Activated naive CD8-positive, alpha-beta T cell (primary cell): ENCODE data around the gene RAB6B.

Experiments
- H3K27ac Mint-ChIP-seq: one replicate; pipeline ENCODE4 v1.8.0; 2021; ENCODE audit warnings: mixed read lengths
- H3K27me3 Mint-ChIP-seq: one replicate; pipeline ENCODE4 v1.8.0; 2021; ENCODE audit warnings: mixed read lengths
- H3K36me3 Mint-ChIP-seq: one replicate; pipeline ENCODE4 v1.8.0; 2021; ENCODE audit warnings: mixed read lengths
- H3K4me1 Mint-ChIP-seq: one replicate; pipeline ENCODE4 v1.8.0; 2021; ENCODE audit warnings: low read depth, mixed read lengths
- H3K4me3 Mint-ChIP-seq: one replicate; pipeline ENCODE4 v1.8.0; 2021; ENCODE audit warnings: mild to moderate bottlenecking, mixed read lengths
- H3K9me3 Mint-ChIP-seq: one replicate; pipeline ENCODE4 v1.8.0; 2021; ENCODE audit warnings: low read depth, mixed read lengths

Gene RAB6B

GRCh38 chr3:133853063-133853924 lies 42.4 kb downstream of the RAB6B start:
- H3K27ac Mint-ChIP-seq, result no peak overlapping the region
- H3K9me3 Mint-ChIP-seq, result no peaks in the 10 kb centered on the region
- no peak overlapping the region for H3K4me3 Mint-ChIP-seq
- no peaks in the 10 kb centered on the region for H3K36me3 Mint-ChIP-seq
- H3K4me1 Mint-ChIP-seq, result peaks cover 3% of the 10 kb centered on the region
- no peaks in the 10 kb centered on the region for H3K27me3 Mint-ChIP-seq

DNA sequence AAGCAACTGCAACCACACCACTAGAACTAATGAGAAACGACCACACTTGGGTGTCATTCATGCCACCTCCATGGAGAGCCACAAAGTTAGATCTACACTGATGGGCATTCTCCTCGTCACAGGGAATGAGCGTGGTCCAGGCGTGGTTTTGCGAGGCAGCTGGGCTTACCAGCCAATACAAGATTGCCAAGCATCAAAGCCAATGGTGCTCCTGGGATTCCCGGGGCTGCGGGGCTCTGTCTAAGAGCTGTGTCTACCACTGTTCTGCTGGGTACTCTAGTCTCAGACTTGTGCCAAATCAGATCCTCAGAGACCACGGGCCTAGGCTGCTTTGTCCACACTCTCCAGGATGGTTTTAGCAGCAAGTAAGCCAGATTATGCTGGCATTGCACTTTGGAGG lies 43.8 kb downstream of the RAB6B start:
- H3K27me3 Mint-ChIP-seq, result no peaks in the 10 kb centered on the region
- no peak overlapping the region for H3K4me3 Mint-ChIP-seq
- H3K4me1 Mint-ChIP-seq, result no peaks in the 10 kb centered on the region
- no peaks in the 10 kb centered on the region for H3K9me3 Mint-ChIP-seq
- no peak overlapping the region for H3K27ac Mint-ChIP-seq
- H3K36me3 Mint-ChIP-seq, result no peaks in the 10 kb centered on the region

DNA sequence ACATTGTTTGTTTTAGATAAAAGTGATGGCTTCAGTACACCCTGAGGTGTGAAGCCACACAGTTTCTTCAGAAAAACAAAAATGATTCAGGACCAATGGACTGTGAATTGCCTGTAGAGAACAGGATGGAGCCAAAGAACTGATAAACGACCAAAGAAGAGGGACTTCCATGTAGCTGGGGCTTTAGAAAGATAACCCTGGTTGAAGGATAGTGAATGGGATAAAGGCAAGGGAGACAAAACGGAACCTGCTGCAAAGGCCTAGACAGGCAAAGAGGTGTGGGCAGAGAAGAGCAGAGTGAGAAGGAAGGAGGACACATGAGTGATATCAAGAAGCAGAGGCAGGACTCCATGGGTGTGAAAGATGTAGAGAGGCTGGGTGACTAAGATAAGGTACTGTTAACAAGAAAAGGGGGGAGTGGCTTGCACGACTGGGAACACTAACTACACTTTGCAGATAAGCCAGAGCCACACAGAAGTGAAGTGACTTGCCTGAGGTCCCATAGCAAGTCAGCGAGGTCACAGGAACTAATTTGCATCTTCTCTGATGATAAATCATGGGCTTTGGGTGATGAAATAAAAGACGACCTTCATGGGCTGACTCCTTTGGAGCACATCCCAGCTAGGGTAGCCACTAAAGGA lies 44.3 kb downstream of the RAB6B start:
- Mint-ChIP-seq H3K9me3 (no peaks in the 10 kb centered on the region), H3K27me3 (no peaks in the 10 kb centered on the region), H3K27ac (no peak overlapping the region), H3K4me3 (no peak overlapping the region), H3K36me3 (no peaks in the 10 kb centered on the region), H3K4me1 (no peaks in the 10 kb centered on the region)

DNA sequence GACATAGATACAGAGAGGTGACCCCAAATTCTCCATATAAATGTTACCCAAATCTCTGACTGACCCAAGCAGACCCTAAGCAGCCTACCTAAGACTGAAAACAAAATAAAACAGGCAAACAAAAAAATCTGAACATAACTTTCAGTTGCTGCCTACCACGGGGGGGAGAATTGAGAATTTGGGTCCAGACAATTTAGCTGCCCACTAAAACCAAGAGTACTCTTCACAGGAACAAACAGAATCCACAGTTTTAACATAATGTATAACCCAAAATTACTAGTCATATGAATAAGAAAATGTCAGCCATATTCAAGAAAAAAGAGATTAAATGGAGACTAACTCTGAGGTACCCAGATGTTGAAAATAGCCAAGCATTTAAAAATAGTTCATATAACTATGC lies 45.6 kb downstream of the RAB6B start:
- Mint-ChIP-seq H3K9me3 (no peaks in the 10 kb centered on the region), H3K4me1 (no peaks in the 10 kb centered on the region), H3K27ac (no peak overlapping the region), H3K4me3 (no peak overlapping the region), H3K27me3 (no peaks in the 10 kb centered on the region), H3K36me3 (no peaks in the 10 kb centered on the region)

- no peaks in the 10 kb centered on the region for H3K27me3 Mint-ChIP-seq
- no peak overlapping the region for H3K27ac Mint-ChIP-seq
- no peak overlapping the region for H3K4me3 Mint-ChIP-seq
- no peaks in the 10 kb centered on the region for H3K4me1 Mint-ChIP-seq
- no peaks in the 10 kb centered on the region for H3K9me3 Mint-ChIP-seq
- no peaks in the 10 kb centered on the region for H3K36me3 Mint-ChIP-seq
These were observed 46.3 kb downstream of the RAB6B start for GRCh38 chr3:133849346-133849745.

GRCh38 chr3:133845127-133845526 lies 50.6 kb downstream of the RAB6B start:
- no peaks in the 10 kb centered on the region for H3K27me3 Mint-ChIP-seq
- H3K4me1 Mint-ChIP-seq, result no peaks in the 10 kb centered on the region
- H3K9me3 Mint-ChIP-seq, result no peaks in the 10 kb centered on the region
- H3K4me3 Mint-ChIP-seq, result no peak overlapping the region
- no peaks in the 10 kb centered on the region for H3K36me3 Mint-ChIP-seq
- H3K27ac Mint-ChIP-seq, result no peak overlapping the region

GRCh38 chr3:133843634-133844033 lies 52.0 kb downstream of the RAB6B start:
- no peaks in the 10 kb centered on the region for H3K36me3 Mint-ChIP-seq
- H3K9me3 Mint-ChIP-seq, result no peaks in the 10 kb centered on the region

DNA sequence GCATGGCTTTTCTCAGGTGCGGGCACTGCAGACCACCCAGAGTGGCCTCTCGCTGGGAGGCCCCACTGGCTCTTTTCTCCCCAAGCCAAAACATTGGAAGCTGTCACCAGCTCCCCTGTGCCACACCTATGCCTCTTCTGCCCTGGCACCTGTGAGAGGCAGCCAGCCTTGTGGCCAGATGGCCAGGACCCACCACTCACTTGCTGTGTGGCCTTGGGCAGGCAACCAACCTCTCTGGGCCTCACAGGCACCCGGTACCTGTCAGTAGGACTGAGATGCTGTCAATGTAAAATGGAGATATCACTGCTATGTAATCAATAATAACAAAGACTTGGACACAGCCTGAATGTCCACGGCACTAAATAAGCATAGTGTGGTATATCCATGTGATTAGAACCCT lies 53.5 kb downstream of the RAB6B start:
- H3K4me1 Mint-ChIP-seq, result no peaks in the 10 kb centered on the region
- no peaks in the 10 kb centered on the region for H3K27me3 Mint-ChIP-seq
- H3K9me3 Mint-ChIP-seq, result no peaks in the 10 kb centered on the region

More at GRCh38 chr3:133843634-133844033, 52.0 kb downstream of the RAB6B start:
- no peak overlapping the region for H3K4me3 Mint-ChIP-seq
- H3K27me3 Mint-ChIP-seq, result no peaks in the 10 kb centered on the region
- no peak overlapping the region for H3K27ac Mint-ChIP-seq
- H3K4me1 Mint-ChIP-seq, result no peaks in the 10 kb centered on the region

DNA sequence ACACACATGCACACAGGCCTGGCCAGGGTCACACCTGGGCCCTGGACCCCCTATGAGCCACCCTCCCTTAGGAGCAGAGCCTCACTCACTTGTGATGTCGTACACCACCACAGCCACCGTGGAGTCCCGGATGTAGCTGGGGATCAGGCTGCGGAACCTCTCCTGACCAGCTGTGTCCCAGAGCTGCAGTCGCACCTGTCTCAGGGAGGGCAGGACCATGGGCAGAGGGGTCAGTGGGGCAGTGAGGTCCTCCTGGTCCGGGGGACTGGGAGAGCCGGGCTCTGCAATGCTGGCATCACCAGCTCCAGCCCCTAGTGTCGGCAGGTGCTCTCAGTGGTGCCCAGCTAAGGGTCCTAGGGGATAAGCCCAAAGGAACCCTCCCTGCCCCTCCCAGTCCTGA lies 54.5 kb downstream of the RAB6B start:
- no peaks in the 10 kb centered on the region for H3K9me3 Mint-ChIP-seq
- no peak overlapping the region for H3K27ac Mint-ChIP-seq

More for the DNA sequence above, 53.5 kb downstream of the RAB6B start:
- Mint-ChIP-seq H3K4me3 (no peak overlapping the region), H3K36me3 (no peaks in the 10 kb centered on the region), H3K27ac (no peak overlapping the region)

DNA sequence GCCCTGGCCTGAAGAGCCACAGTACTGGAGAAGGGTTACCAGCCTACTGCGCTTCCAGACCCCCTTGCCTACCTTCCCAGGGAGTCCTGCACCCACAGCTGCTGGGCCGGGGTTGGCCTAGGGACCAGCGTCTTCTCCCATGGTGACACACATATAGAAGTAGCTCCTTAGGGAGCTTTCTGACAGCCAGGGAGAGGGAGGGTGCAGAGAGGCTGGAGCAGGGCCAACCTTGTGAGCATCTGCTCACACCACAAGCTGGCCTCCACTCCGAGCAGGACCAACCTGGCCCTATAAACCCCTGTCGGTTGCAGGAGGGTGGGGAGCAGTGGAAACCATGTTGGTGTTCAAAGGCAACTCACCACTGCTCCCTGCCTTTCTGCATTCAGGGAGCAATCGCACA lies 54.9 kb downstream of the RAB6B start:
- H3K4me1 Mint-ChIP-seq, result no peaks in the 10 kb centered on the region
- H3K27ac Mint-ChIP-seq, result no peak overlapping the region
- H3K9me3 Mint-ChIP-seq, result no peaks in the 10 kb centered on the region
- no peaks in the 10 kb centered on the region for H3K27me3 Mint-ChIP-seq
- no peak overlapping the region for H3K4me3 Mint-ChIP-seq
- H3K36me3 Mint-ChIP-seq, result no peaks in the 10 kb centered on the region

More for the DNA sequence above, 54.5 kb downstream of the RAB6B start:
- Mint-ChIP-seq H3K4me3 (no peak overlapping the region), H3K36me3 (no peaks in the 10 kb centered on the region), H3K27me3 (no peaks in the 10 kb centered on the region), H3K4me1 (no peaks in the 10 kb centered on the region)

DNA sequence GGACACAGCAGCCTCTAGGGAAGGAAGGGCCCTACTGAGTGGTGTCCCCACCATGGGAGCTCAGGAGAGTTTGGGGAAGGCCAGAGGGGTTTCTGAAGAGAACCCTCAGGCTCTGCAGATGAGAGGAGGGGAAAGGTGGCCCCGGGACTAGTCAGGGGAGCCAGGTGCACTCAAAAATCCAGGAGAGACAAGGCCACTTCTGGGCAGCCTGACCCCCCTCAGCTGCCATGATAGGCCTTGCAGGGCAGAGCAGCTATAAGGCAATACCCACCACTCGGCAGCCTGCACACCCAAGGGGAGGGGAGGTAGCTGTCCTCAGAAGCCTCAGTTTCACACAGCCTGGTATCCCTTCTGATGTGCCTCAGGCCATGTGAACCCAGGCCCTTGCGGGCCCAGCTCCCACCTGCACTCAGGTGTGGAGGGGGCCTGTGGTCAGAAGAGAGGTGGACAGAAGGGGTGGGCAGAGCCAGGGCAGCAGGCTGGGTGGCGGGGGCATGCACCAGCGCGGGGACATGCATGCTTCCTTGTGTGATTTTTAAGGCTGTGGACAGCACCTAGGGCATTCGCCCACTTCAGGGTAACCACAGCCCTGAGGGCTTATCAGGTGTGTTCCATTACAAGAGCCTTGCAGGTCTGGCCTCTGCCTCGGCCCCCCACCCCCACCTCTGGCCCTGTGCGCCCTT lies 55.5 kb downstream of the RAB6B start:
- Mint-ChIP-seq H3K27me3 (no peaks in the 10 kb centered on the region), H3K4me1 (no peaks in the 10 kb centered on the region), H3K27ac (no peak overlapping the region), H3K9me3 (no peaks in the 10 kb centered on the region), H3K4me3 (no peak overlapping the region), H3K36me3 (no peaks in the 10 kb centered on the region)

GRCh38 chr3:133838916-133839800 lies 56.5 kb downstream of the RAB6B start:
- H3K9me3 Mint-ChIP-seq, result no peaks in the 10 kb centered on the region
- H3K36me3 Mint-ChIP-seq, result no peaks in the 10 kb centered on the region
- no peak overlapping the region for H3K27ac Mint-ChIP-seq
- no peak overlapping the region for H3K4me3 Mint-ChIP-seq
- no peaks in the 10 kb centered on the region for H3K27me3 Mint-ChIP-seq
- no peaks in the 10 kb centered on the region for H3K4me1 Mint-ChIP-seq

GRCh38 chr3:133838296-133838789 lies 57.3 kb downstream of the RAB6B start:
- no peaks in the 10 kb centered on the region for H3K4me1 Mint-ChIP-seq
- H3K36me3 Mint-ChIP-seq, result no peaks in the 10 kb centered on the region
- no peaks in the 10 kb centered on the region for H3K27me3 Mint-ChIP-seq
- H3K27ac Mint-ChIP-seq, result no peak overlapping the region
- H3K4me3 Mint-ChIP-seq, result no peak overlapping the region
- no peaks in the 10 kb centered on the region for H3K9me3 Mint-ChIP-seq

DNA sequence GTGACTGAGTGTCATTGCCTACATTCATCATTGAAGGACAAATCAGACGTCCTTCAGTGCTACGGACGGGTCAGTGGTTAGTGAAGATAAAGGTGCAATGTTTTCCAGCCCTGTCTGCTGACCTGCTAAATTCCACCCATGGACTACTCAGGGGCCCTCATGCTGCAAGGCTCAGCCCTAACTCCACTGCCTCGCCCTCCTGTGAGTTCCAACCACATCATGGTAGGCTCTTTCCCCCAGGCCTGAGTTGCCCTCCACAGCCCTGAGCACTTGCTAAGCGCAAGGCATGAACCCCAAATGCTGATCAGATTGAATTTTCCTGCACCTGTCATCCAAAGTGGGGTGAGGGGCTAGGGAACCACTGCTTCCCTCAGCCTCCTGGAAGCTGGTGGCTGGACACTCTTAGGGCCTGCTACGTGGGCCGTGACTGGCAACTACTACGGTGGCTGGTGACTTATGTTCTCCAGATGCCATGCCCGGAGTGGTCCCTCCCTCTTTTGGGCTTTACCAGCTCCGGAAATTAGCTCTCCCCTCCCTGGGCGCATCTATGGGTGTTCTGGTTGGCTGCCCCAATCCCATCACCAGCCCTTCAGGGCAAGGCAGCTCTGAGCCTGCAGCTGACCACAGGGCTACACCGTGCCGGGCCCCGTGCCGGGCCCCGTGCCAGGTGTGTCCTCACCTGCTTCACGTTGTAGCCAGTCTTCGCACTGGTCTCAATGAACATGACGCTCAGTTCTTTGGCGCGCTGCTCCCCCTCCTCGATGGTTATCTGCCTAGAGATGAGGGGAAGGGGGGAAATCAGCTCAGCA lies 58.0 kb downstream of the RAB6B start:
- no peak overlapping the region for H3K4me3 Mint-ChIP-seq
- H3K27me3 Mint-ChIP-seq, result no peaks in the 10 kb centered on the region
- H3K36me3 Mint-ChIP-seq, result no peaks in the 10 kb centered on the region
- H3K9me3 Mint-ChIP-seq, result no peaks in the 10 kb centered on the region
- H3K27ac Mint-ChIP-seq, result no peak overlapping the region
- no peaks in the 10 kb centered on the region for H3K4me1 Mint-ChIP-seq
